SK-N-DZ (cell line): ENCODE results near the gene IL31RA.
"Not testable (repeated sequence)": the region's sequence is repeated elsewhere in the genome, so short reads cannot be mapped to it uniquely, and the experiment has no call there.

Source experiments
- DNase-seq: peaks from one replicate; pipeline ENCODE4 v3.0.0-alpha.2; 2015; ENCODE audit warnings: low spot score

The IL31RA gene

DNA sequence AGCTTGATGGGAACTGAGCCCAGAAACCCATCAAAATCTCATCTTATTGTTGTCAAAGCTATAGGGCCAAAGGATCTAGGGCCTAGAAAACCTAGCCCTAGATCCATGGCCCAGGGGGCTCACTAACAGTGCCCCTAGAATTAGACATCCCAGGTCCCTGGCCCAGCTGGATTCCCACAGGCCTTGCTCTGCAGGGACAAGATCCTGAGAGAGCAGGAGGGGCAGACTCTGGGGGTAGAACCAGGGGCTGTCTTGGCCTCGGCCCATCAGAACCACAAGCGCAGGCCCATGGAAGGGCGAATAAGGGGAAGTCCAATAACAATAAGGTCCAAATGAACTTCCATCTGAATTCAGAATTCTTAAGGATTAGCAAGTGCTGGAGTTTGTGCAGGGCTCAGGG is 74.0 kb downstream of the IL31RA start:
- DNase-seq, result no peak

DNA sequence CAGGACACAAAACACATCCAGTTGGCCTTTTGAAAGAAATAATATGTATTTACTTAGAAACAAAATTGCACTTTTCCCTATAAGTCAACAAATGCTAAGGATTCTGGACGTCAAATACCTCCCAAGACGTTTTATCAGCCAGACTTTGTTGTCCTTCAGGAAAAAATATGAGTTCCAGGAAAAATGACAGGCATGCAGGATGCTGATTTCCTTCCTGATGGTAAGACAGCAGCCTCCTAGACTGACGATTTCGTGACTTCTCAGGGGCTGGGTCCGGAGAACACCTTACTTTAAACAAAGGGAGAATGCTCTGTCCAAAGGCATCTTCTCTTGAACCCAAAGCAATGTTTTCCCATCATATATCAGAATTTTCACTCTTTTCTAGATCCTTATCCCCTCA is 74.6 kb downstream of the IL31RA start:
- no peak for DNase-seq

DNA sequence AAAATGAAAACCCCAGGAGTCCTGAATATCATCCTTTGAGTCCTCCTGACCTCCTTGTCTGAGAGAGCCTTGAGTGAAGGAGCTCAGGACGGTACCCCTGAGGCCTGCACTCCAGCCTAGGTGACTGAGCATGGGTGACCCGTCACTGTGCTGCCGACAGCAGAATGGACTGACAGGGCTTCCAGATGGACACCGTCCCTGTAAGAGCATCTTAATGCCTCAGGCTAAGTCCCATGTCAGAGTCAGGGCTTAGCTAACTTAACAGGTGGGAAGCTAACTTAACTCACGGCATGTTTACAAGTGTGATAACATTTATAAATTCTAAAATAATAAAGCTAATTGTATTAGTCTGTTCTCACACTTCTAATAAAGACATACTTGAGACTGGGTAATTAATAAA is 75.3 kb downstream of the IL31RA start:
- no peak for DNase-seq

DNA sequence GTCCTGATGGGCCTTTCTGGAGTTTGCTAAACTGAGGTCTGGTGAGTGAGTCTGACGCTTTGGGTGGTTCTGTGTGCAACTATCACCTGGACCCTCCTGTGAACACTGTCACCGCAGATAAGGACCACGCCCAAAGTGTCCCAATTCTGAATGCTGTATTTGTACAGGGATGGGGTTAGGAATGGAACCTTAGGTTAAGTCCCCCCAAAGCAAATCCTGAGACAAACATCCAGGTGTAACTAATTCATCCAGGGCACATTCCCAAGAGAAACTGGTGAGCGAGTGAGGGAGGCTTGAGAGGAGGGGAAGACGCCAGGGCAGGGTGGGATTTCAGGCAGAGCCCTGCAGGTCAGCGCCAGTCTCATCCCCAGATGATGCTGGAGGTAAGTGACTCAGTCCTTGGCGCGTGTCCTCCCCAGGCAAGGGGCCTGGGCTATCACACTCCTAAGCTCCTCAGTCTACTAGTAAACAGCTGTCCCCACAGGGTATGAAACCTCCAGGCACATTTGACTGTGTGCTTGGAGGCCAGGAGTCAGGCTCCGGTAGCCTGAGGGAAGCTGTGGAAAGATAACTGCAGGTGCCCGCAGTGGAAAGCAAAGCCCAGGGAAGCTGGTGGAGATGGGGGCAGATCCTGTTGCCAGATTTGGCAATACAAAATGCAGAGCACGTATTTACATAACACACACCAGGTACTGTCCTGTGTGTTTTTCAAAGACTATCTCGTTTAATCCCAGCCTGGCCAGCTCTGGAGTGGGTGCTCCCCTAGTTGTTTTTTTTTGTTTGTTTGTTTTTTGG is 76.9 kb downstream of the IL31RA start:
- DNase-seq, result no peak

DNA sequence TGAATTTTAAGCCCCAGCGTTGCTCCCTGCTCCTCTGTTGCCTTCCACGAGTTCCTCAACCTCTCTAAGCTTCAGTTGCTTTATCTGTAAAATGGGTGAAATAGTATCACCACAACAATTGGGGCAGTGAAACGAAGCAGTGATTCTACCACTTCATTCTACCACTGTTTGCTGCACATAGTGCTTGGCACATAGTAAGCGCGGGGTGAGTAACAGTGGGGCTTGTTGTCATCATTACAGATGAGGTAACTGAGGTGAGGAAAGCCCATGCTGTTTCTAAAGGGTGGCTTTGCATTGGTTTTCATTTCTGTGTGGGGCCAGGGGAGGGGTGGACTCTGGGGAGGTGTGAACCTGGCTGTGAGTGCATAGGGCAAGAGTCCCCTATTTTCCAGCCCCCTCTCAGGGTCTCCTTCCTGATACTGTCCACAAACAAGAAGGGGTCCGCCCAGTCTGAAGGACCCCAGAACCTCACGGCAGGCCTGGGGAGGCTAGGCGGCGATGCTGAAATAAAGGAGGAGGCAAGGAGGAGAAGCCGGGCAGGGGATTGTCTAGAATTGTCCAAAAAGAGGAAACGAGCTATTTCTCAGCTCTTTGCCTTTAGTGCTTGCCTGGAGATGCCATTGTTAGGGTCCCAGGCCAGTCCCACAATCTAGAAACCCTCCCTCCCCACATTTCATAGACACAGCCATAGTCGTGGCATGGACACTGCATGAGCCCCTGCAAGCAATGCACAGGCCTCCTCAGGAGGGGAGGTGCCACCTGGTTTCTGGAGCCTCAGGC is 78.1 kb downstream of the IL31RA start:
- no peak for DNase-seq

DNA sequence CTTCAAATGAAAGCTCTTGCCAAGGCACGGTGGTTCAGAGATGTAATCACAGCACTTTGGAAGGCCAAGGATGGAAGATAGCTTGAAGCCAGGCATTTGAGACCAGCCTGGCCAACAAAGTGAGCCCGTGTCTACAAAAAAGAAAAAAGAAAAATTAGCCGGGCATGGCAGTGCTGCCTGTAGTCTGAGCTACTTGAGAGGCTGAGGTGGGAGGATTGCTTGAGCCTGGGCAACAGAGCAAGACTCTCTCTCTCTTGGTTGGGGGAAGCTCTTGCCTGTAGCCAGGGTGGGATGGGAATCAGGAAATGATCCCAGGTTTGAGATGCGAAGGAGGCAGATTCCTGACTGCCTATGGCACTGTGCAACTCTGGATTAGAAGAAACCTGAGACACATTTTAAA is 81.5 kb downstream of the IL31RA start:
- DNase-seq, result no peak

DNA sequence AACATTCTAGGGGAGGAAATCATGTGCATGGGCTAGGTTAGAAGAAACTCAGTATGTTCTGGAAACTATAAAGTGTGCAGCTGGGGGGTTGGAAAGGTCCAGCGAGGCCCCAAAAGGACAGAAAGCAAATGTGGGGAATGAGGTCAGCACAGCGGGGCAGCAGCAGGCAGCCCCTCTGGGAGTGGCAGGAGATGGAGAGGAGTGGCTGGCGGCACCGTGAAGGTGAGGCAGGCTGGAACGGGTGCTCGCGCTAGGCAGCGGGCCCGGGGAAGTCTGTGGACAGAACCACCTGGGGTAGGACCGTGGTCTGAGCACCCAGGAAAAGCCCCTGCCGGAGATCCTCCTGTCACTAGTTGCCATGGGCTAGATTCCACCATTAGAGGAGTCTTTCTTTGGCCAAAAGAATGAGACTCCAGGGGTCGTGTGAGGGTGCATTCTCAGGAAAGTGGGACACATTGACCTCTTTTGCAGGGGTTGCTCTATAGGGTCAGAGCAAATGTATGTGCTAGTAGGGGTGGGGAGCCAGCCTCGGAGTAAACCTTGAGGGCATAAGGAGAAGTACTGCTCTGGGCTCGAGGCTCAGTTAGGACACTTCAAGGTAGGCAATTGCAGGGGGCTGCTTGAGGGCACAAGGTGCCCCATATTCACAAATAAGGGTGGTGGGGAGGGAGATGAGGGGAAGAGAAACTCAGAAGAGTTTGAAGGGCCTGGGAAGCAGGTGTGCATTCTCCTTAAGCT is 82.4 kb downstream of the IL31RA start:
- DNase-seq, result no peak

DNA sequence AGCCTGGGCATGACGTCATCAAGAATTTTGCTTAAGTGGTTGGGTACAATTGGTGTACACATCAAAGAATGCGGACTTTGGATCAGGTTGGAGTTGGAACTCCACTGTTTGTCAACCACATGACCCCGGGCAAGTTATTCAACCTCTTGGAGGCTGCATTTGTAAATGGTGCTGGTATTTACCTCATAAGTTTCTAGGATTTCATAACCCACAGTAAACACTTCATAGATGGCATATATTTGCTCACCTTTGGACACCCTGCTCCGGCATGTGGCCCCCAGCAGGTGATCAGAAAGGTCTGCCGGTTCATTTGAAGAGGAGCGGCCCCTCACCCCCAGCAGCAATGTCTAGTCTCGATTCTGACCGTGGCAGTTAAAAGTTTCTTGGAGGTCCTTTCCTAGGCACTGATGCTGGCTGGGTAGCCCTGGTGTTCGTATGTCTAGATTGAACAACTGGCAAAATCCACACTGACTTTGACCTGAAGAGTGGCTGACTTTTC is 83.0 kb downstream of the IL31RA start:
- no peak for DNase-seq

DNA sequence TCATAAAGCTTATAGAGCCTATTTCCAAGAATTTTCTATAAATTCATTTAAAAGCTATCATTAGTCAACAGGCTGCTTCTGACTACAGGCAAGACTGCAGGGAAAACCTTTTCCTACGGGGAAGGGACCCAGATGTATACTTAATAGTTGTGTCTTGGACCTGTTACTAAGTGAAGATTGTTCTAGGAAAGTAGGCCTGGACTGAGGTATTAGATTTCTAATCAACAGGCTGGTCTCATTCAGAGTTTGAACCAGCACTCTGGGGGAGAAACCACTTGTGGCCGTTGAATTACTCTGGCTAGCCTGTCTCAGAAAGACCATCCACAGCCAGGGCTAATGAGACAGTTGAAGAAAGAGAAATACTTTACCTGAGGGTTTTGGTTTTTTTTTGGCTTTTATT is 83.6 kb downstream of the IL31RA start:
- DNase-seq, result no peak

DNA sequence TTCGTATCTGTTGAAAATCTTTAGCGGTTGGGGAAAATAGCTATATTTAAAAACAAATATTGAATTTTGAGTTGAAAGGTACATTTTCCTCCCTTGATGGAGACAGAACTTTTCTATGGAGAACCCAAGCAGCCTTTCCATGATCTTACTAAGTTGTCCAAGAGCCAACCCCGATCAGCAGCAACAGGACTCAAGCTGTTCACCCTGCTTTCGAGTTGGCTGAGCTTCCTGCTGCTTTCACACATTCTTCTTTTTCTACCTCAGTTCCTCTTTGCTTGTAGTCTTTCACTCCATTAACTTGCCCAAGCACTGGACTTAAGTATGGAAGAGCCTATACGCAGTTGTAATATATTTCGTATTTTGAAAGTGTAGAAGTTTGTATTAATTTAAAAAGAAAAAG is 84.2 kb downstream of the IL31RA start:
- no peak for DNase-seq

DNA sequence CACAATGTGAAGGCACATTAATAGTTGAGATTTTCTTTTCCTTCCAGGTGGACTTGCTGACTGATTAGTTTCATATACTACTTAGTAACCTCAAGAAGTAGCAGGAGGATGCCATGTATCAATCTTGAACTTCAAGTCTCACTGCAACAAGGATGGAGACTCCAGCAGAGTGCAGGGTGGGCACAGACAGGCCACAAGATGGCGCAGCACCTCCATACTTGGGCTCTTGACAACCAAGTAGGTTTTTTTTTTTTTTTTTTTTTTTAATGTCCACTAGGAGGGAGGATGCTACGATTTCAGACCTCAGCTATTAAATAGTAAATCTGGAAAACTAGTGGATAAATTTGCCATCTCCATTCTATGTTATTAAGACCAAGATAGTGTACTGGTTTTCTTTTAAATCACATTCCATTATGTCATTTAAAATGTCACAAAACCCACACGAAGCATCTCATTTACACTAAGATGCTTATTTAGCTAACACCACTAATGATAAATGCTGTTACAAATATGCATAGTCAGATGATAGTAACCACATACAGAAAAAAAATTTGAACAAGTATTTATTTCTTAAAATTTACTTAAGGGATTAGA is 85.0 kb downstream of the IL31RA start:
- DNase-seq, result peak; percentile 74

DNA sequence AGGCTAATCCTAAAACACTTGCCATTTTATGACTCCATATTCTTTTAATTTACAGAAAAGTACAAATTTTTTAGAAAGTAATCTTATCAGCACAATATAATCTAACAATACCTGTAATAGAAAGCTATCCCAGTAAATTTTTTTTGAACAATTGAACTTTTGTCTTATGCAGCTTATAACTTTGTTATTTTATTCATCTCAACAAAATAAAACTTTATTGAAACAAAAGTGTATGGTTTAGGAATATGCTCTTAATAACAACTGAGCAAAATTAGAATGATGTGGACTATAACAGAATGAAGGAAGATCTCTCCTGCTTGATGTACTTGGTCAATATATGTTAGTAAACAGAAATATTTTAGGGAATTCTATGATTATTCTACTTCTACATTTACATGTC is 86.4 kb downstream of the IL31RA start:
- DNase-seq, result not testable (repeated sequence)

DNA sequence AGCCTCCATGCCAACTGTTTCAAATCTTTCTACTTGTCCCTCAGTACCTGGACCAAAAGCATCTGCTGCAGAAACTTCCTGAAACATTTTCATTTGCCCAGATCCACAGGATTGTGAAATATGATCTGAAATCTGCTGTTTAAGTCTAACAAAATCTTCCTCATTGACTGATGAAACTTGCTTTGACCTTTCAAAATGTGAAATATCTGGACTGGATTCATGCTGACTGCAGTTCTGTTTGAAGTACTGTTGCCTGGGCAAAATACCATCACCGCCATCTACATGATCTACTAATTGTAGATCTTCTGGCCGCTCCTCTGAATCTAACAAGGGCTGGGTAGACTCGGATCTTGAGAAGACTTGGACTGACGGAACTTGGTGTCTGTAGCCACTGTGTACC is 90.0 kb downstream of the IL31RA start:
- not testable (repeated sequence) for DNase-seq

DNA sequence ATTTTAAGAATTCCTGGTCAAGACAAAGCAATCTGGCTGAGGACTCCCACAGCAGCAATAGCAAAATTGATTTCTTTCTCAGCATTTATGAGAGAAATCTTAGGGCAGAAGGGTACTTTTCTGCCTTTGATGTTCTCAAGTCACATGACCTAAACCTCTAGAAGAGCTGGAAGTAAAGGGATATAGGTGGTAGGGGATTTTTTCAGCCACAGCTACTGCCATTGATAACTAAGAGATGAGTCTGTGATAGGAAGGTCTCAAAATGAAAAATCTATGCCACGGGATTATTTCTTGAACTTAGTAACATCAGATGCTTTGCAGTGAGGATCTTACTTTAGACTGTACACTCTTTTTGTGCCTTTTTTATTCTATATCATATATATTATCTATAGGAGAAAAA is 108.1 kb downstream of the IL31RA start:
- DNase-seq, result no peak

DNA sequence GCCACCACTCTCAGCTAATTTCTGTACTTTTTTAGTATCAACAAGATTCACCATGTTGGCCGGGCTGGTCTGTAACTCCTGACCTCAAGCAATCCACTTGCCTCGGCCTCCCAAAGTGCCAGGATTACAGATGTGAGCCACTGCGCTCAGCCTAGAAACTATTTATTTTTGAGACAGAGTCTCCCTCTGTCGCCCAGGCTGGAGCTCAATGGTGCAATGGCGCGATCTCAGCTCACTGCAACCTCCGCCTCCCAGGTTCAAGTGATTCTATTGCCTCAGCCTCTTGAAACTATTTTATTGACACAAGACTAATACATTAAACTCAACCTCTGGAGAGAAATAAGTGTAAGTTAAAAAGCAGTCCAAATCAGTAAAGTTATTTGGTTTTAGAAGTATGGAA is 109.6 kb downstream of the IL31RA start:
- no peak for DNase-seq

DNA sequence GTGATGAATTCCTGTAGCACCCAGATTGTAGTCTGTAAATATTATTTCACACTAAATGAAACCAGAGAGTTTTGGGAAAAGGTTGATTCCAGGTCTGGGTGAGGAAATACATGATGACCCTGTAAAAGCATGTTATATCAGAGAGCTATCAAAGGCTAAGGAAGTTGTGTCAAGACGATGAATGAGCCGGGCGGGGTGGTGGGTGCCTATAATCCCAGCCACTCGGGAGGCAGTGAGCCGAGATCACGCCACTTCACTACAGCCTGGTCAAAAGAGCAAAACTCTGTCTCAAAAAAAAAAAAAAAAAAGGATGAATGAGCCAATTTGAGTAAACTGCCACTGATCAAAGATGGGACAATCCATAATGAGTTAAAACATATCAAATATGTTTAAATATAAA is 114.4 kb downstream of the IL31RA start:
- no peak for DNase-seq

DNA sequence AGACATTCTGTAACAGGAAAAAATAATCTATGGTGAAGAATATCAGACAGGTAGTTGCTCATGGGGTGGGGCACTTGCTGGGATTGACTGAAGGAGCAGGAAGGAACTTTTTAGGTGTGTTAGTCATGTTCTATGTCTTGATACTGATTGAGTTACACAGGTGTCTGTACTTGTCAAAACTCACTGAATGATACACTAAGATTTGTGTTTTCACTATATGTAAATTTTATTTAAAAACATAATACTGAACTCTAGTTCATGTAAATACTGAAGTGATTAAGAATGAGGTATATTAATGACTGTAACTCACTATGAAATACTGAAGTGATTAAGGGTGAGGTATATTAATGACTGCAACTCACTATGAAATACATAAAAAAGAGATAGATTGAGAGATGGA is 115.1 kb downstream of the IL31RA start:
- DNase-seq, result no peak

DNA sequence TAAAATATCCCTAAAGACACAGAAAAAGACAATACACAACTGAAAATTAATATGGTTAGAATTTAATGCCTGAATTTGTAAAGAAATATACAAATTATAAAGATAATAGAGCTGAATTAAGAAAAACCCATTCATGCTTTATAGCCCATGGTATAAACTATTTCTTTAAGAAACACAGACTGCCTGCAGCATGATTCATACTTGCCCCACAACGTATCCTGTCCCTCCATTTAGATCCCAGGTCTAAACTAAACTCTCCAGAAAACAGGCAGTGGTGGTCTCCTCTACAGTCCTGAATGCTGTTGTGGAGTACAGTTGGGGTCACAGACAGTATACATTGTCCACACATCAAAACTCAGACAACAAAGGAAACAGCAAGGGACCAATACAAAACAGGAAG is 118.8 kb downstream of the IL31RA start:
- DNase-seq, result no peak
